DND-41 (cell line): ENCODE data around the gene SLC10A7.

Source experiments
- CTCF ChIP-seq: IDR thresholded peaks from 2 replicates; pipeline ENCODE4 v1.5.1; 2012; ENCODE audit warnings: borderline replicate concordance, low read length, moderate library complexity, mild to moderate bottlenecking; ENCODE audit not compliant: poor library complexity, severe bottlenecking; ENCODE audit errors: extremely low read depth
- EZH2 ChIP-seq: IDR thresholded peaks from 3 replicates; pipeline ENCODE4 v1.6.1; 2012; ENCODE audit warnings: borderline replicate concordance, low read depth, mild to moderate bottlenecking, moderate library complexity, low read length, inconsistent platforms; ENCODE audit not compliant: severe bottlenecking

- TF ChIP-seq CTCF (no peak), EZH2 (no peak)
Observed at GRCh38 chr4:146302822-146303221, 218.9 kb downstream of the SLC10A7 start.
